Right ventricle myocardium inferior (tissue), 1 donor: ENCODE results near the gene LHX6. TPM values are rescaled to one million over a fixed set of nuclear protein-coding genes. Genes with fewer than 3 reads are reported as not detected.

Source experiments
- ATAC-seq: fragments of 200-7000 bp; cut with Tn5 transposase; one replicate; pipeline ENCODE4 v1.9.1; 2020; ENCODE audit warnings: mild to moderate bottlenecking, moderate library complexity
- DNase-seq: peaks from one replicate; pipeline ENCODE4 v3.0.0; 2021; ENCODE audit errors: missing footprints
- intact Hi-C: fragments of 100-400 bp; cut with DNase I; formaldehyde crosslinking; loops from one replicate; pipeline ENCODE4 v1.11.0; 2022
- total RNA-seq: library from RNA; stranded (reverse); fragmentation: NEBNext Ultra II Directional; extraction: Animal tissue kit (Norgen Biotek cat#: 25700); gene quantifications from one replicate; pipeline ENCODE4 v1.2.1, GENCODE V29; 2021
- donor health status: DM: no; HTN: yes; CAD: no; lungs with severe emphysema.

Gene LHX6
- total RNA-seq, 1 donor from 2014 or later = 6.1 TPM

- ATAC-seq (no peak), DNase-seq (no peak)
- intact Hi-C loops = no loop called here
Observed at GRCh38 chr9:122176916-122177315, 51.8 kb downstream of the LHX6 start.

- DNase-seq (no peak), ATAC-seq (no peak)
- intact Hi-C loops = no loop called here
Observed at GRCh38 chr9:122173670-122174069, 55.1 kb downstream of the LHX6 start.

GRCh38 chr9:122172131-122172530 lies 56.6 kb downstream of the LHX6 start:
- intact Hi-C loops = no loop called here
- ATAC-seq (no peak), DNase-seq (no peak)

GRCh38 chr9:122168356-122168755 lies 60.4 kb downstream of the LHX6 start:
- no peak for DNase-seq
- no peak for ATAC-seq
- intact Hi-C loops = no loop called here

- intact Hi-C loops = no loop called here
- ATAC-seq = no peak
- no peak for DNase-seq
Observed at GRCh38 chr9:122164286-122164685, 64.5 kb downstream of the LHX6 start.

GRCh38 chr9:122162415-122162814 lies 66.3 kb downstream of the LHX6 start:
- no peak for ATAC-seq
- no peak for DNase-seq
- intact Hi-C loops = no loop called here

GRCh38 chr9:122159925-122160246 lies 68.9 kb downstream of the LHX6 start:
- intact Hi-C loops = loop anchor here (5.0 kb wide), 1 partner anchor 102 kb away; the partner anchor contains the start of genes MRRF and RBM18

GRCh38 chr9:122159026-122159924 lies 69.5 kb downstream of the LHX6 start, which contains the start of the genes MORN5 and NDUFA8:
Gene MORN5, plus strand, starts transcription at chr9:122159908. Its CDS starts 65 bp downstream, at chr9:122159973.
Gene NDUFA8, minus strand, starts transcription at chr9:122159779. Its CDS starts 102 bp downstream, at chr9:122159677.
- peak; percentile 98 for DNase-seq
- peak; percentile 98 for ATAC-seq
- intact Hi-C loops = loop anchor here (5.0 kb wide), 1 partner anchor 103 kb away; the partner anchor contains the start of genes MRRF and RBM18

More at GRCh38 chr9:122159925-122160246, 68.9 kb downstream of the LHX6 start:
- ATAC-seq (no peak), DNase-seq (no peak)

GRCh38 chr9:122158202-122158601 lies 70.6 kb downstream of the LHX6 start:
- DNase-seq = no peak
- intact Hi-C loops = loop anchor here (5.0 kb wide), 1 partner anchor 104 kb away; the partner anchor contains the start of genes MRRF and RBM18
- peak; percentile 18 for ATAC-seq

- no peak for ATAC-seq
- no peak for DNase-seq
- intact Hi-C loops = loop anchor here (5.0 kb wide), 1 partner anchor 107 kb away; the partner anchor contains the start of genes MRRF and RBM18
Observed at GRCh38 chr9:122155796-122156195, 73.0 kb downstream of the LHX6 start.

Other genes with a start within 250 kb of the LHX6 start
- gene TTLL11, start 135.6 kb downstream of the LHX6 start, total RNA-seq = 5.0 TPM
- gene NDUFA8, start 69.2 kb downstream of the LHX6 start, total RNA-seq = 297 TPM
- not detected for gene MORN5, start 69.0 kb downstream of the LHX6 start, total RNA-seq
- 38.5 TPM for gene RBM18, start 35.9 kb upstream of the LHX6 start, total RNA-seq
- gene MRRF, start 35.9 kb upstream of the LHX6 start, total RNA-seq = 39.1 TPM
- 4.0 TPM for gene PTGS1, start 142.1 kb upstream of the LHX6 start, total RNA-seq
- not detected for gene OR1J1, start 249.0 kb upstream of the LHX6 start, total RNA-seq